ENCODE results near the gene PI4K2B.
"Not testable (repeated sequence)": the region's sequence is repeated elsewhere in the genome, so short reads cannot be mapped to it uniquely, and the experiment has no call there.

PI4K2B gene

DNA sequence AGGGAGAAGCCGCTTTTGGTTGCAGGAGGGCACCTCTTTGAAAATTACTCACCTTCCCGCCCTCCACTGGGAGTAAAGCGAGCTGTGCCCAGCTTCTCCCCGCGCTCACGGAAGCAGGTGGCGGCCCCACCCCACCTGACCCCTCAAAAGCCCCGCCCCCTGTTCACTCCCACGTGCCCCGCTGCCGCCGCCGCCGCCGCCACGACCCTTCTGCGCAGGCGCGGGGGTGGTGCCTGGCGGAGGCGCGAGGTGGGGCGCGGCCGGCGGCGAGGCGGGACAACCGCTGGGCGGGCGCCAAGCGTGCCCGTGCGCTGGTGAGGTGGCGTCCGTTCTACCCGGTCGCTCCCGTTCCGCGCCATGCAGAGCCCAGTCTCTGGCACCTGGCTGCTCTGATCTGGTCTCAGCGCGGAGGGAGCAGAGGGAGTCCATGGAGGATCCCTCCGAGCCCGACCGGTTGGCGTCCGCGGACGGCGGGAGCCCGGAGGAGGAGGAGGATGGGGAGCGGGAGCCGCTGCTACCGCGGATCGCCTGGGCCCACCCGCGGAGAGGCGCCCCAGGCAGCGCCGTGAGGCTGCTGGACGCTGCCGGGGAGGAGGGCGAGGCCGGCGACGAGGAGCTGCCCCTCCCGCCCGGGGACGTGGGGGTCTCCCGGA lies at the start of gene PI4K2B:
TSS of gene PI4K2B (plus strand) at position 297 of the 653 bp plus-strand sequence. CDS start at position 428, 131 bp downstream.
- DNase-seq (ENCODE audit: low read depth), result no peak

- DNase-seq (ENCODE audit: low read depth), result no peak
These were observed 49.8 kb upstream of the PI4K2B start for GRCh38 chr4:25184056-25184455.

DNA sequence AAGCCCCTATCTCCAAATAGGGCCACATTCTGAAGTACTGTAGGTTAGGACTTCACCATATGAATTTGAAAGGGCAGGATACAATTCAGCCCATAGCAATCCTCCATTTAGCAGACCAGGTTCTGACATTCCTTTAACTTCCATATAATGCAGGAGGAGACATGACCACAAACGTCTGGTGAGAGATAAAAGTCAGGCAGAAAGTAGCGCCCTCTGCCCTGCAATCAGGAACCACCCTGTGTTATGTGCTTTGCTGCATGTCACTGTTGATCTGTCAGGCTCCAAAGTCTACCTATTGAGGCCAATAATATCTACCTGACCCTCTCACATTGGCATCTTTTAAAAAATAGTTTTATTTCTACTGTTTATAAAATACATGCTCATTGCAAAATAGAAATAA lies 43.4 kb upstream of the PI4K2B start:
- DNase-seq (ENCODE audit: low read depth), result no peak

GRCh38 chr4:25198713-25199112 lies 35.1 kb upstream of the PI4K2B start:
- DNase-seq (ENCODE audit: low read depth), result no peak

DNA sequence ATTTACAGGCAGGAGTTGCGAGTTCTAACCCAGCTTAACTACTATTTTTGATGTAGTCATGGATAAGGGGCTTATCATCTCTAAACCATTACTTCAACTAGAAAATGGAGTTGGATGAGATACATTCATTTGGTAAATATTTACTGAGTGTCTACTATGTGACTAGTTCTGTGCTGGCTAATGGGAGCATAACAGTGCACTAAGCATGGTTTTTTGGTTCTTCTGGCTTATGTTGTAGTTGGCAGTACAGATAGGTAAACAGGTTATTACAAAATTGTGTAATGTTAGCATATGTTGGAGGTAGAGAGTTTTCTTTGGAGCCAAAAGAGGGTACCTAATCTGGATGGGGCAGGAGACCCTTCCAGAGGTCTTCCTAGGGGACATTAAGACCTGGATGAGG lies 25.8 kb upstream of the PI4K2B start:
- no peak for DNase-seq (ENCODE audit: low read depth)

GRCh38 chr4:25209702-25210101 lies 24.1 kb upstream of the PI4K2B start:
- no peak for DNase-seq (ENCODE audit: low read depth)

DNA sequence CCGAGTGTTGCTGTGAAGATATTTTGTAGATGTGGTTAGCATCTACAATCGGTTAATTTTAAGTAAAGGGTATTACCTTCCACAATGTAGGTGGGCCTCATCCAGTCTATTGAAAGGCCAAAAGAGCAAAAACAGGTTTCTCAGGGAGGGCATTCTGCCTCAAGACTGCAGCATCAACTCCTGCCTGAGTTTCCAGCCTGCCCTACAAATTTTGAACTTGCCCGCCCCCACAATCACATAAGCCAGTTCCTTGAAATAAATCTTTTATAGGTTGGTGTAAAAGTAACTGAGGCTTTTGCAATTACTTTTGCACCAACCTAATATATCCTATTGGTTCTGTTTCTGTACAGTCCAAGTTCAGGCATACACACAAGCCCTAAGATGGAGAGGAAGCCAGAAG lies 22.1 kb upstream of the PI4K2B start:
- no peak for DNase-seq (ENCODE audit: low read depth)

- no peak for DNase-seq (ENCODE audit: low read depth)
These were observed 21.0 kb upstream of the PI4K2B start for GRCh38 chr4:25212822-25213221.

DNA sequence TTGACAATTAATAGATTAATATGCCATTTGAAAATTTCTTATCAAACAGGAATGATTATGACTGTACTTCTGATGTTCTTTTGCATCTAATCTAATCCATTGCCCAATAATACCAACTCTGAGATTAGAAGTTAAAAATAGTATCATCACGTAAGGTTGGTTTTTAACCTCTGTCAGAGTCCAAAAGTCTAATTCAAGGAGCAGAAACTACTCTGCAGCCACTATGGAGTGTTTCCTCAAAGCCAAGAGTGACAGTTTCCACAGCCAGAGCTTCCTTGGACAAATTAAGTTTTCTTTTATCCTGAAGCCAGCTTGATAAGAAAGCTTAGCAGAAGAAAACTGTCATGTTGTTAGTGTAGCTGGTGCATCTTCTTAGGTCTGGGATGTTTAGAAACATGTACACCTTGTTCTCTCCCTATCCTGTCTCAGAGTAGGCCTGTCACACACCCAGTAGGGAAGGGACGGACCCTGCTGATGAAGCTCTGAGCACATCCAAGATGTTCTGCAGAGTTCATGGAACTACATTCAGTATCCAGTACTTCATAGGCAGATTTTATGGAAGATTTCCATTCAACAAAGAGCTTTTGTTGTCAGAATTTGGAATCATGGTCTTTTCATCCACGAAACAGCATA lies 20.4 kb upstream of the PI4K2B start:
- no peak for DNase-seq (ENCODE audit: low read depth)

GRCh38 chr4:25214750-25215149 lies 19.1 kb upstream of the PI4K2B start:
- not testable (repeated sequence) for DNase-seq (ENCODE audit: low read depth)

- no peak for DNase-seq (ENCODE audit: low read depth)
These were observed 18.3 kb upstream of the PI4K2B start for GRCh38 chr4:25215511-25215910.

DNA sequence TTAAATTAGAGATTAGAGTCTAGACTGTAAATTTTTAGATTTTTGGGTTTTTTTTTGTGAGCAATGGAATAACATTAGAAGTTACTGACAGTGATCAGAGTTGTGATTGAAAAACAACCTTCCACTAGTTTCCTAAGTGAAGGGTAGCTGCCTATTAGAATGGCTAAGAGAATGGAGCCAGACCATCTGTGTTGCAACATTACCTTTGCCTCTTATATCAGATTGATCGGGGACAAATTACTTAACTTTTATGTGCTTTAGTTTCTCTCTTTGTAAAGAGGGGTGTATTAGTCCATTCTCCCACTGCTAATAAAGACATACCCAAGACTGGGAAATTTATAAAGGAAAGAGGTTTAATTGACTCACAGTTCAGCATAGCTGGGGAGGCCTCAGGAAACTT lies 12.5 kb upstream of the PI4K2B start:
- DNase-seq (ENCODE audit: low read depth), result no peak

DNA sequence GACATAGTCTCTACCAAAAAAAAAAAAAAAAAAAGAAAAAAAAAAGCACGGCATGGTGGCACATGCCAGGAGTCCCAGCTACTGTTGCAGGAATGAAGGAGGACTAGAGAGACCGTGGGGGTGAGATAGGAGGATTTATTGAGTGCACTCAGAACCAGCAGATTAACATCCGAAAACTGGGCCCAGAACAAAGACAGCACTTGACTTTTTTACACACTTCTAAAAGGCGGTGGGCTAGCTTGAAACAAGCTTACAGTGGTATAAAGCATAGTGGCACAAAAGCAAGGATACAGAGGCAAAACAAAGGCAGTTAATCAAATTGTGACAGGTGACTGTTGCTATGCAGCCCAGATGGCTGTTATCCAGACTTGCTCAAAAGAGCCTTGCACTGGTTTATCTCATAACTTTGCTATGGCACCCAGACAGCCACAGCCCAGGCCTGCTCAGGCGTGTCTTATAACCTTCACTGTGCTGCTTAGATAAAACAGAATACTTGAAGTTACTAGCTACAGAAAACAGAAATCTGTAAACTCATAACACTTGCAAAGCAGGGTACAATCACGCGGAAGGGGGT lies 9.9 kb upstream of the PI4K2B start:
- DNase-seq (ENCODE audit: low read depth), result no peak

DNA sequence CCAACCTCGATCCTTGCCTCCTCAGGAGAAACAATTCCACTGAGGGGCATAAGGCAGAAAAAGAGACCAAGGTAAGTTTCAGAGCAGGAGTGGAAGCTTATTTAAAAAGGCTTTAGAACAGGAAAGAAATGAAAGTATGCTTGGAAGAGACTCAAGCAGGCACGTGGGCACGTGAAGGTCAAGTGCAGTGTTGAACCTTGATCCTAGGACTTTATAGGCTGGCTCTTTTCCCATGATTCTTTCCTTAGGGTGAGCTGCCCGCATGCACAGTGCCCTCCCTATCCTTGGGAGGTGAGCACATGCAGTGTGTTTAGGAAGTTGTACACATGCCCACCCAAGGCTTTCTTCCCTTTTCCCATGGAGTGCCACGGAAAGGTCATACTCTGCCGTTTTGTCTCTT lies 4.0 kb upstream of the PI4K2B start:
- no peak for DNase-seq (ENCODE audit: low read depth)

DNA sequence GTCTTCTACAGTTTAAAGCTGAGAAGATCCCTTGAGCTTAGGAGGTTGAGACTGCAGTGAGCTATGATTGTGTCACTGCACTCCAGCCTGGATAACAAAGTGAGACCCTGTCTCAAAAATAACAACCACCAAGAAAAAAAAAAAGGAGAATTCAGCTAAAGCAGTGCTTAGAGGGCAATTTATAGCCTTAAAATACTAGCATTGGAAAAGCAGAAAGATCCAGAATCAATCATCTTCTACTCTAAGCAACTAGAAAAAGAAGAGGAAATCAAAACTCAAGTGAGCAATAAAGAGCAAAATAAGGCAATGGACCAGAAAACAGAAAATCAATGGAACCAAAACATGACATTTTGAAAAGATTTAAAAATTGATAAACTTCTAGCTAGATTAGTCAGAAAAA lies 639 bp upstream of the PI4K2B start:
- no peak for DNase-seq (ENCODE audit: low read depth)

- DNase-seq (ENCODE audit: low read depth), result peak; percentile 48
These were observed 847 bp downstream of the PI4K2B start for GRCh38 chr4:25234390-25235370.

DNA sequence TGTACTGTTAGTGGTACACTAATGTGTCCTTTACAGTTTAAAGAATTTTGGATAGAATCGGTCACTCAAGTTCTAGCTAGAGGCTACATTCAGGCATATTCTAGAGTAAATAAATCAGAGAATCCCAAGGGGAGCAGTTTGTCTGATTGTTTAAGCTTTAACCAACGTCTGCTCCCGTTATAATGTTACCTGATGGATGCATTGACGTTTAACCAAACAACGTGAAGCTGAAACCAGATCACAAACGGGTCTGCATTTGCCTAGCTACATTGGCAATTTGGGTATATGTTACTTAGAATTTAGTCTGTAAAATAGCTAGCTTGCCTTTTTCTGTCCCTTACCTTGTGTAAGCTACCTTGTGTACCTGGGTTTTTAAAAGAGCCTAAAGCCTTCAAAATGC lies 1.6 kb downstream of the PI4K2B start:
- DNase-seq (ENCODE audit: low read depth), result no peak

DNA sequence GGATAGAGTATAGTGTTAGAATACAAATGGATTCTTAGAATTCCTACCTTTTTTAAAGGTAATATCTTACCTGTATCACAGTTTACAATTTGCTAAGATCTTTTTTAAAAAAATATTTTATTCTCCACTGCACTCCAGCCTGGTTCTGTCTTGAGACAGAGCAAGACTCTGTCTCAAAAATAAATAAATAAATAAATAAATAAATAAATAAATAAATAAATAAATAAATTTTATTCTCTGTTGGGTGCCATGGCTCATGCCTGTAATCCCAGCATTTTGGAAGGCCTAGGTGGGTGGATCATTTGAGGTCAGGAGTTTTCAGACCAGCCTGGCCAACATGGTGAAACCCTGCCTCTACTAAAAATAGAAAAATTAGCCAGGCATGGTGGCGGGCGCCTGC lies 2.2 kb downstream of the PI4K2B start:
- DNase-seq (ENCODE audit: low read depth), result not testable (repeated sequence)

DNA sequence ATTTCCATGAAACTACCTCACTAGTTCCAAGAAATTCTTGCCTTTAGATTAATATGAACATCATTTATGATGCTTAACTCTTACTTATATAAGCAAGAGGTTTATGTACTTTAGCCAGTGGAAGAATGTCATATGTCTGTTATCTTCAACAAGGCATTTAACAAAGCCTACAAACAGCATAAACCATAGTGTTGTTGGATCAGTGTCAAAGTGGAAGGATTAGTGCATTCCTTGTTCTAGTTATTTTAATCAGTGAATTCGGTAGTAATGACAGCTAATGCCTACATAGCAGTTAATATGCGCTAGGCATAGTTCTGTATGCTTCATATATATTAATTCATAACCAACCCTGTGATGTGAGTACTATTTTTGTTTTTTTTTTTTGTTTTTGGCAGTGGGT lies 3.1 kb downstream of the PI4K2B start:
- no peak for DNase-seq (ENCODE audit: low read depth)

- no peak for DNase-seq (ENCODE audit: low read depth)
These were observed 4.2 kb downstream of the PI4K2B start for GRCh38 chr4:25238052-25238451.

DNA sequence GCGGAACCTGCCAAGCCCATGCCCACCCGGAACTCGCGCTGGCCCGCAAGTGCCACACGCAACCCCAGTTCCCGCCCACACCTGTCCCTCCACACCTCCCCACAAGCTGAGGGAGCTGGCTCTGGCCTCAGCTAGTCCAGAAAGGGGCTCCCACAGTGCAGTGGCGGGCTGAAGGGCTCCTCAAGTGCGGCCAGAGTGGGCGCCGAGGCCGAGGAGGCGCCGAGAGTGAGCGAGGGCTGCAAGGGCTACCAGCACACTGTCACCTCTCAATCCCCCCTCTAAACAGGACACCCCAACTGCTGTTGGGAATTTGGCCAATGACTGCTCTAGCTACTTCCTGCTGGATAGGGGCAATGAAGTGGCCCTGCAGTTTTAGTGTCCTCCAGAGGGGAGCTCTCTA lies 5.7 kb downstream of the PI4K2B start:
- not testable (repeated sequence) for DNase-seq (ENCODE audit: low read depth)

DNA sequence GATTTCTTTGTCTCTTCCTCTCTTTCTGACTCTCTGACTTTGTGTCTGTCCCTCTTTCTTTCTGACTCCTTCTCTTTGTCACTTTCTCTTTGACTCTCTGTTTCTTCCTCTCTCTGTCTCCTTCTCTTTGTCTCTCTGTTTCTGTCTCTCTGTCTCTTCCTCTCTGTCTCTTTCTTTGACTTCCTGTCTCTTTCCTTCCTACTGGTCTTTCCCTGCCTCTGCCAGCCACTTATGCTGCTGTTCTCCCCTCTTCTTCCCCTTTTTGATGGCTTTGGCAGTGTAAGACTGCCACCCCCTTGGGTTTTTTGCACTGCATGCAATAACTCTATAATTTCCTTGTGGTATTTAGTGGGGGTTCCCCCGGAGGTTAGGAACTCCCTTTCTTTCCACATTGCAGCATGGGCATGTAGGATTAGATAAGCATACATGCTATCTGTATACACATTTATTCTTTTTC lies 6.9 kb downstream of the PI4K2B start:
- not testable (repeated sequence) for DNase-seq (ENCODE audit: low read depth)

Measured in non-pigmented ciliary epithelial cell (primary cell).